ENCODE results near the gene GNPNAT1.
"Not testable (repeated sequence)": the region's sequence is repeated elsewhere in the genome, so short reads cannot be mapped to it uniquely, and the experiment has no call there.

DNA sequence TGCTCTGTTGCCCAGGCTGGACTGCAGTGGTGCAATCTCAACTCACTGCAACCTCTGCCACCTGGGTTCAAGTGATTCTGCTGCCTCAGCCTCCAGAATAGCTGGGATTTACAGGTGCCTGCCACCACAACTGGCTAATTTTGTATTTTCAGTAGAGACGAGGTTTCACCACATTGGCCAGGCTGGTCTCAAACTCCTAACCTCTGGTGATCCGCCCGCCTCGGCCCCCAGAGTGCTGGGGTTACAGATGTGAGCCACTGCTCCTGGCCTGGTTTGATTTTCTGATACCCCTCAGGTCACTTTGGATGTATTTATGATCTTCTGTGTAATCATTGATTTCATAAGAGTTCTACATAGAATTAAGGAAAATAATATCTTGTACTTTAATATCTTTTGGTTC, 28.5 kb downstream of the GNPNAT1 start:
- not testable (repeated sequence) for TF ChIP-seq CTCF (IDR thresholded peaks at IDR 0.05; ENCODE audit: insufficient read depth, low read depth, low read length); EZH2 (IDR thresholded peaks at IDR 0.05; ENCODE audit: insufficient read depth, low read length)
